GM21528 (cell line): ENCODE data around the gene OR8H3.
"Not testable (repeated sequence)": the region's sequence is repeated elsewhere in the genome, so short reads cannot be mapped to it uniquely, and the experiment has no call there.

Experiments
- ATAC-seq: cut with Tn5 transposase; IDR thresholded peaks from one replicate; pipeline ENCODE4 v1.9.1; 2021; ENCODE audit warnings: mild to moderate bottlenecking, moderate library complexity; ENCODE audit not compliant: unreplicated experiment, low FRiP score

OR8H3 gene

DNA sequence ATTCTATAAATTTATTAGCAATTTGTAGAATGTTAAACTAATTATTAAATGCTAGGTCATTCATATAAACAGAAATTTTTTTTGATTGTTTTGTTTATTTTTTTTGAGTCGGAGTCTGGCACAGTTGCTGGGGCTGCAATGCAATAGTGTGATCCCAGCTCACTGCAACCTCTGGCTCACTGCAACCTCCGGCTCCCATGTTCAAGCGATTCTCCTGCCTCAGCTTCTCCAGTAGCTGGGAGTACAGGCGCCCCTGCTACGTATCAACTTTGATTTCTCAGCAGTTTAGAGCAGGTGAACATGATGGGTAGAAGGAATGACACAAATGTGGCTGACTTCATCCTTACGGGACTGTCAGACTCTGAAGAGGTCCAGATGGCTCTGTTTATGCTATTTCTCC is at the start of gene OR8H3:
Gene OR8H3, plus strand, starts transcription at position 301 of the 400 bp plus-strand sequence. Its CDS starts 0 bp downstream, at position 301.
- no peak for ATAC-seq

- ATAC-seq: no peak
Measured at GRCh38 chr11:56089697-56090096, 32.5 kb upstream of the OR8H3 start.

DNA sequence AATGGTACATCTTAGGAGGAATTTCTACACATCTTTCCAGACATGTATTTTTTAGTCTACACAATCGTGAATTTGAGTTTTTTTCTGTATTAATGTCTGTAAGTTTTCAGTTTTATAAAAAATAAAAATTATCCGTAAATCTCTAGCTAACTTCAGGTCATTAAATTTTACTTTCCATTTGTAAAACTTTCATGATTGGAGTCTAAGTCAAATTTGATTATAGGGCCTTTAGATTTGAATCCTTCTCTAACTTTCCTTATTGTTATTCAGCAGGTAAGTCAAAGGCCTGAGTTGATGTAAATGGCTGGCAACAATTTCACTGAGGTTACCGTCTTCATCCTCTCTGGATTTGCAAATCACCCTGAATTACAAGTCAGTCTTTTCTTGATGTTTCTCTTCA is 29.2 kb upstream of the OR8H3 start, which contains the start of gene OR8I2:
Gene OR8I2, plus strand, starts transcription at position 301 of the 400 bp plus-strand sequence. Its CDS starts 0 bp downstream, at position 301.
- no peak for ATAC-seq

- ATAC-seq: no peak
Measured at GRCh38 chr11:56103210-56103737, 18.9 kb upstream of the OR8H3 start, which contains the start of gene OR8H2. Gene OR8H2 (plus strand): TSS chr11:56103687. CDS start chr11:56105043, 1,356 bp downstream.

- no peak for ATAC-seq
Measured at GRCh38 chr11:56140151-56140661, 18.0 kb downstream of the OR8H3 start, which contains the start of gene OR8J3. Gene OR8J3 (minus strand): TSS chr11:56140201. CDS start chr11:56137718, 2,483 bp downstream.

DNA sequence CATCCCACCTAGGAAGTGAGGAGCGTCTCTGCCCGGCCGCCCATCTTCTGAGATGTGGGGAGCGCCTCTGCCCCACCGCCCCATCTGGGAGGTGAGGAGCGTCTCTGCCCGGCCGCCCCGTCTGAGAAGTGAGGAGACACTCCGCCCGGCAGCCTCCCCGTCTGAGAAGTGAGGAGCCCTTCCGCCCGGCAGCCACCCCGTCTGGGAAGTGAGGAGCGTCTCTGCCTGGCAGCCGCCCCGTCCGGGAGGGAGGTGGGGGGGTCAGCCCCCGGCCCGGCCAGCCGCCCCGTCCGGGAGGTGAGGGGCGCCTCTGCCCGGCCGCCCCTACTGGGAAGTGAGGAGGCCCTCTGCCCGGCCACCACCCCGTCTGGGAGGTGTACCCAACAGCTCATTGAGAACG is 21.5 kb downstream of the OR8H3 start:
- ATAC-seq: not testable (repeated sequence)

GRCh38 chr11:56151376-56151775 is 29.2 kb downstream of the OR8H3 start:
- no peak for ATAC-seq

DNA sequence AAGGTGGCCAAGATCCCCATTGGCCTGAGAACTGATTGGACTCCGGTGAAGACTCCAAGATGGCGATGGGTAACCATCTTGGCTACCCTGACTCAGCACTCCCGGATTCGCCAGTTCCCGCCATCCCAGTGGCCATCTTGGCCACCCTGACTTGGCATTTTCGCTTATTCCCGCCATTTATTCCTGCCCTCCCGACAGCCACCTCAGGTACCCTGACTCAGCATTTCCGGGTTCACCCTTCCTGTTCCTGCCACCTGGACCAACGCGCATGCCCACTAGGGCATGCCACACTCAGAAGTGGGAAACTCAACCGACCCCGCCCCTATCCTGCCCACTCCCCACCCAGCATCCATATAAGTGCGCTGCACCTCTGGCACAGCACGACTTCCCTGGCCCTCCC is 30.2 kb downstream of the OR8H3 start:
- ATAC-seq: no peak

DNA sequence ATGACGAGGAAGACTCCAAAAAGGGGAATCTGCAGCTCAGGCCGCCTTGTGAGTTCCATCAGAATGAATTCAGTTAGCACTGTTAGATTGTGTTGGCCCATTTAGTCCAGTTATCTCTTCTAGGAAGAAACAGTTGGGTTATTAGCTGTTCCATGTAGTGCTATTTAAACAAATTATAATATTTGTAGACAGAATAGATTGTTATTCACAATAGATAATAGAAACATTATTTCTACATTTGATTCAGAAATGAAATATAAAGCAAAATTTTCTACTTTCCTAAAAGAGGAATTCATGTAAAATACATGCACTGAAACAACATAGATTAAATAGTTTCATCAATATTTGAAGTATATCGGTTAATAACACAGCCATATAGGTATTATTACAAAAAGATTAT is 38.0 kb downstream of the OR8H3 start, which contains the start of gene OR8K5:
Gene OR8K5, minus strand, starts transcription at position 101 of the 400 bp plus-strand sequence. Its CDS starts 0 bp downstream, at position 101.
- ATAC-seq: no peak

- ATAC-seq: no peak
Measured at GRCh38 chr11:56163804-56164203, 41.6 kb downstream of the OR8H3 start.

- no peak for ATAC-seq
Measured at GRCh38 chr11:56172256-56172830, 50.2 kb downstream of the OR8H3 start.
